ENCODE data around the gene PCDHB8. TPM values are rescaled to one million over a fixed set of nuclear protein-coding genes. Genes with fewer than 3 reads are reported as not detected.
"Not testable (repeated sequence)": the region's sequence is repeated elsewhere in the genome, so short reads cannot be mapped to it uniquely, and the experiment has no call there.

Gene PCDHB8
- total RNA-seq, 1 donor from 2014 or later = not detected

DNA sequence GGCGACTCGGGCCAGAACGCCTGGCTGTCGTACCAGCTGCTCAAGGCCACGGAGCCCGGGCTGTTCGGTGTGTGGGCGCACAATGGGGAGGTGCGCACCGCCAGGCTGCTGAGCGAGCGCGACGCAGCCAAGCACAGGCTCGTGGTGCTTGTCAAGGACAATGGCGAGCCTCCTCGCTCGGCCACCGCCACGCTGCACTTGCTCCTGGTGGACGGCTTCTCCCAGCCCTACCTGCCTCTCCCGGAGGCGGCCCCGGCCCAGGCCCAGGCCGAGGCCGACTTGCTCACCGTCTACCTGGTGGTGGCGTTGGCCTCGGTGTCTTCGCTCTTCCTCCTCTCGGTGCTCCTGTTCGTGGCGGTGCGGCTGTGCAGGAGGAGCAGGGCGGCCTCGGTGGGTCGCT is 16.7 kb downstream of the PCDHB8 start:
- not testable (repeated sequence) for H3K27ac Mint-ChIP-seq; DNase-seq (ENCODE audit: low spot score); H3K4me3 Mint-ChIP-seq; H3K27me3 Mint-ChIP-seq (ENCODE audit: insufficient read depth); H3K36me3 Mint-ChIP-seq (ENCODE audit: low read depth); H3K4me1 Mint-ChIP-seq (ENCODE audit: low read depth)
- intact Hi-C loops (cut with micrococcal nuclease) = loop anchor here (10.0 kb wide), 1 partner anchor 360 kb away; no protein-coding TSS in a partner anchor
- H3K9me3 Mint-ChIP-seq = peaks cover 52% of the 10 kb centered on the region

- H3K4me3 Mint-ChIP-seq = no peak overlapping the region
- H3K27me3 Mint-ChIP-seq (ENCODE audit: insufficient read depth) = peaks cover 5% of the 10 kb centered on the region
- H3K36me3 Mint-ChIP-seq (ENCODE audit: low read depth) = no peaks in the 10 kb centered on the region
- H3K4me1 Mint-ChIP-seq (ENCODE audit: low read depth) = no peaks in the 10 kb centered on the region
- no peak overlapping the region for H3K27ac Mint-ChIP-seq
- no peak for DNase-seq (ENCODE audit: low spot score)
- intact Hi-C loops (cut with micrococcal nuclease) = loop anchor here (10.0 kb wide), 1 partner anchor 358 kb away; no protein-coding TSS in a partner anchor
- H3K9me3 Mint-ChIP-seq = peaks cover 69% of the 10 kb centered on the region
Observed at GRCh38 chr5:141196363-141196762, 18.8 kb downstream of the PCDHB8 start.

DNA sequence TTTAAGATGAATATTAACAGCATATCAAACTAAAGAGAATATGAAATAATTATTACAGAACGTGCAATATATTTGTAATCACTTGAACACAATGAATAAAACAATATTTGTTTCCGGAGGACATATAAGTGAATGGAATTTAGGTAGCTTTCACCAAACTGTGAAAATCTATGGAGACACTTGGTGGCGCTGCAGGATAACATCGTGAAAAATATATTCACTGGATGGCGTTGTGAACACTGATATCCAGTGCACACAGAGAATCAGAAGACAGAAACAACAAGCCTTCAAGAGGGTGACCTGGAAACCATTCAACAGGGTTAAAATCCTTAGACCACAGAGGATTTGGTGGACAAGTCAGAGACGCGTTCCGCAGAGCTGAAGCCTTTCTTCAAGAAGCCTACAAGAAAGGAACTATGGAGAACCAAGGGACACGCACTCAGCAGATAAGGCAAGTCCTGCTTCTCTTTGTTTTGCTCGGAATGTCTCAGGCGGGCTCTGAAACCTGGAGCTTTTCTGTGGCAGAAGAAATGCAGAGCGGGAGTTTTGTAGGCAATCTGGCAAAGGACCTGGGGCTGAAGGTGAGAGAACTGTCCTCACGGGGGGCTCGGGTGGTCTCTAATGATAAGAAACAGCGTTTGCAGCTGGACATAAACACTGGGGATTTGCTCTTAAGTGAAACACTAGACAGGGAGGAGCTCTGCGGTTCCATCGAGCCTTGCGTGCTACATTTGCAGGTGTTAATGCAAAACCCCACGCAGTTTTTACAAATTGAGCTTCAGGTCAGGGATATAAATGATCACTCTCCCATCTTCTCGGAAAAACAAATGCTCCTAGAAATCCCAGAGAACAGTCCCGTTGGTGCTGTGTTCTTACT is 22.0 kb downstream of the PCDHB8 start, which contains the start of gene PCDHB11:
TSS of gene PCDHB11 (plus strand) at position 269 of the 877 bp plus-strand sequence. CDS start at position 417, 148 bp downstream.
- intact Hi-C loops (cut with micrococcal nuclease) = loop anchor here (10.0 kb wide), 1 partner anchor 355 kb away; no protein-coding TSS in a partner anchor
- peaks cover 2% of the 10 kb centered on the region for H3K36me3 Mint-ChIP-seq (ENCODE audit: low read depth)
- no peaks in the 10 kb centered on the region for H3K27me3 Mint-ChIP-seq (ENCODE audit: insufficient read depth)
- H3K4me1 Mint-ChIP-seq (ENCODE audit: low read depth) = no peaks in the 10 kb centered on the region
- no peak for DNase-seq (ENCODE audit: low spot score)
- no peak within 1 kb of the TSS for H3K27ac Mint-ChIP-seq
- H3K9me3 Mint-ChIP-seq = peaks cover 52% of the 10 kb centered on the region
- H3K4me3 Mint-ChIP-seq = no peak within 1 kb of the TSS

GRCh38 chr5:141201126-141201525 is 23.5 kb downstream of the PCDHB8 start:
- H3K4me1 Mint-ChIP-seq (ENCODE audit: low read depth); DNase-seq (ENCODE audit: low spot score); H3K27ac Mint-ChIP-seq; H3K36me3 Mint-ChIP-seq (ENCODE audit: low read depth); H3K27me3 Mint-ChIP-seq (ENCODE audit: insufficient read depth); intact Hi-C loops (cut with micrococcal nuclease); H3K4me3 Mint-ChIP-seq: not testable (repeated sequence)
- H3K9me3 Mint-ChIP-seq = peaks cover 48% of the 10 kb centered on the region

DNA sequence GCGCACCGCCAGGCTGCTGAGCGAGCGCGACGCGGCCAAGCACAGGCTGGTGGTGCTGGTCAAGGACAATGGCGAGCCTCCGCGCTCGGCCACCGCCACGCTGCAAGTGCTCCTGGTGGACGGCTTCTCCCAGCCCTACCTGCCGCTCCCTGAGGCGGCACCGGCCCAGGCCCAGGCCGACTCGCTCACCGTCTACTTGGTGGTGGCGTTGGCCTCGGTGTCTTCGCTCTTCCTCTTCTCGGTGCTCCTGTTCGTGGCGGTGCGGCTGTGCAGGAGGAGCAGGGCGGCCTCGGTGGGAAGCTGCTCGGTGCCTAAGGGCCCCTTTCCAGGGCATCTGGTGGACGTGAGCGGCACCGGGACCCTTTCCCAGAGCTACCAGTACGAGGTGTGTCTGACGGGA is 24.1 kb downstream of the PCDHB8 start:
- DNase-seq (ENCODE audit: low spot score); H3K4me3 Mint-ChIP-seq; intact Hi-C loops (cut with micrococcal nuclease); H3K4me1 Mint-ChIP-seq (ENCODE audit: low read depth); H3K27me3 Mint-ChIP-seq (ENCODE audit: insufficient read depth); H3K27ac Mint-ChIP-seq; H3K36me3 Mint-ChIP-seq (ENCODE audit: low read depth): not testable (repeated sequence)
- H3K9me3 Mint-ChIP-seq = peaks cover 42% of the 10 kb centered on the region

- no peaks in the 10 kb centered on the region for H3K4me1 Mint-ChIP-seq (ENCODE audit: low read depth)
- no peak within 1 kb of the TSS for H3K27ac Mint-ChIP-seq
- intact Hi-C loops (cut with micrococcal nuclease) = no loop called here
- no peaks in the 10 kb centered on the region for H3K36me3 Mint-ChIP-seq (ENCODE audit: low read depth)
- no peak for DNase-seq (ENCODE audit: low spot score)
- no peaks in the 10 kb centered on the region for H3K27me3 Mint-ChIP-seq (ENCODE audit: insufficient read depth)
- peaks cover 15% of the 10 kb centered on the region for H3K9me3 Mint-ChIP-seq
- H3K4me3 Mint-ChIP-seq = no peak within 1 kb of the TSS
Observed at GRCh38 chr5:141208478-141208877, 30.9 kb downstream of the PCDHB8 start, which contains the start of gene PCDHB12. Gene PCDHB12, plus strand, starts transcription at chr5:141208719. Its CDS starts 189 bp downstream, at chr5:141208908.

DNA sequence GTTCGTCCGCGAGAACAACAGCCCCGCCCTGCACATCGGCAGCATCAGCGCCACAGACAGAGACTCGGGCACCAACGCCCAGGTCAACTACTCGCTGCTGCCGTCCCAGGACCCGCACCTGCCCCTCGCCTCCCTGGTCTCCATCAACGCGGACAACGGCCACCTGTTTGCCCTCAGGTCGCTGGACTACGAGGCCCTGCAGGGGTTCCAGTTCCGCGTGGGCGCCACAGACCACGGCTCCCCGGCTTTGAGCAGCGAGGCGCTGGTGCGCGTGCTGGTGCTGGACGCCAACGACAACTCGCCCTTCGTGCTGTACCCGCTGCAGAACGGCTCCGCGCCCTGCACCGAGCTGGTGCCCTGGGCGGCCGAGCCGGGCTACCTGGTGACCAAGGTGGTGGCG is 32.7 kb downstream of the PCDHB8 start:
- H3K27ac Mint-ChIP-seq; H3K4me3 Mint-ChIP-seq; intact Hi-C loops (cut with micrococcal nuclease); H3K27me3 Mint-ChIP-seq (ENCODE audit: insufficient read depth); H3K36me3 Mint-ChIP-seq (ENCODE audit: low read depth); DNase-seq (ENCODE audit: low spot score); H3K4me1 Mint-ChIP-seq (ENCODE audit: low read depth): not testable (repeated sequence)
- H3K9me3 Mint-ChIP-seq = peaks cover 24% of the 10 kb centered on the region

- H3K9me3 Mint-ChIP-seq = peaks cover 24% of the 10 kb centered on the region
- H3K4me1 Mint-ChIP-seq (ENCODE audit: low read depth); H3K27ac Mint-ChIP-seq; H3K4me3 Mint-ChIP-seq; H3K36me3 Mint-ChIP-seq (ENCODE audit: low read depth); H3K27me3 Mint-ChIP-seq (ENCODE audit: insufficient read depth); intact Hi-C loops (cut with micrococcal nuclease); DNase-seq (ENCODE audit: low spot score): not testable (repeated sequence)
Observed at GRCh38 chr5:141210849-141211248, 33.3 kb downstream of the PCDHB8 start.

- H3K9me3 Mint-ChIP-seq = peaks cover 37% of the 10 kb centered on the region
- not testable (repeated sequence) for H3K36me3 Mint-ChIP-seq (ENCODE audit: low read depth); H3K4me3 Mint-ChIP-seq; H3K27me3 Mint-ChIP-seq (ENCODE audit: insufficient read depth); H3K27ac Mint-ChIP-seq; DNase-seq (ENCODE audit: low spot score); H3K4me1 Mint-ChIP-seq (ENCODE audit: low read depth)
- intact Hi-C loops (cut with micrococcal nuclease) = loop anchor here (2.0 kb wide), 1 partner anchor 35 kb away; no protein-coding TSS in a partner anchor
Observed at GRCh38 chr5:141213656-141214339, 36.2 kb downstream of the PCDHB8 start, which contains the start of gene PCDHB13. Gene PCDHB13, plus strand, starts transcription at chr5:141213919. Its CDS starts 205 bp downstream, at chr5:141214124.

DNA sequence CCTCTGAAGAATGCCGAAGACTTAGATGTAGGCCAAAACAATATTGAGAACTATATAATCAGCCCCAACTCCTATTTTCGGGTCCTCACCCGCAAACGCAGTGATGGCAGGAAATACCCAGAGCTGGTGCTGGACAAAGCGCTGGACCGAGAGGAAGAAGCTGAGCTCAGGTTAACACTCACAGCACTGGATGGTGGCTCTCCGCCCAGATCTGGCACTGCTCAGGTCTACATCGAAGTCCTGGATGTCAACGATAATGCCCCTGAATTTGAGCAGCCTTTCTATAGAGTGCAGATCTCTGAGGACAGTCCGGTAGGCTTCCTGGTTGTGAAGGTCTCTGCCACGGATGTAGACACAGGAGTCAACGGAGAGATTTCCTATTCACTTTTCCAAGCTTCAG is 37.0 kb downstream of the PCDHB8 start:
- H3K27me3 Mint-ChIP-seq (ENCODE audit: insufficient read depth); H3K4me3 Mint-ChIP-seq; DNase-seq (ENCODE audit: low spot score); H3K36me3 Mint-ChIP-seq (ENCODE audit: low read depth); H3K4me1 Mint-ChIP-seq (ENCODE audit: low read depth); H3K27ac Mint-ChIP-seq: not testable (repeated sequence)
- intact Hi-C loops (cut with micrococcal nuclease) = loop anchor here (2.0 kb wide), 1 partner anchor 36 kb away; no protein-coding TSS in a partner anchor
- H3K9me3 Mint-ChIP-seq = peaks cover 35% of the 10 kb centered on the region

DNA sequence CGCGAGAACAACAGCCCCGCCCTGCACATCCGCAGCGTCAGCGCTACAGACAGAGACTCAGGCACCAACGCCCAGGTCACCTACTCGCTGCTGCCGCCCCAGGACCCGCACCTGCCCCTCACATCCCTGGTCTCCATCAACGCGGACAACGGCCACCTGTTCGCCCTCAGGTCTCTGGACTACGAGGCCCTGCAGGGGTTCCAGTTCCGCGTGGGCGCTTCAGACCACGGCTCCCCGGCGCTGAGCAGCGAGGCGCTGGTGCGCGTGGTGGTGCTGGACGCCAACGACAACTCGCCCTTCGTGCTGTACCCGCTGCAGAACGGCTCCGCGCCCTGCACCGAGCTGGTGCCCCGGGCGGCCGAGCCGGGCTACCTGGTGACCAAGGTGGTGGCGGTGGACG is 37.9 kb downstream of the PCDHB8 start:
- H3K9me3 Mint-ChIP-seq = peaks cover 34% of the 10 kb centered on the region
- H3K4me1 Mint-ChIP-seq (ENCODE audit: low read depth); H3K4me3 Mint-ChIP-seq; H3K36me3 Mint-ChIP-seq (ENCODE audit: low read depth); H3K27me3 Mint-ChIP-seq (ENCODE audit: insufficient read depth); DNase-seq (ENCODE audit: low spot score); H3K27ac Mint-ChIP-seq: not testable (repeated sequence)
- intact Hi-C loops (cut with micrococcal nuclease) = loop anchor here (2.0 kb wide), 1 partner anchor 37 kb away; no protein-coding TSS in a partner anchor

GRCh38 chr5:141216035-141216434 is 38.4 kb downstream of the PCDHB8 start:
- intact Hi-C loops (cut with micrococcal nuclease); H3K4me3 Mint-ChIP-seq; H3K36me3 Mint-ChIP-seq (ENCODE audit: low read depth); DNase-seq (ENCODE audit: low spot score); H3K27me3 Mint-ChIP-seq (ENCODE audit: insufficient read depth); H3K4me1 Mint-ChIP-seq (ENCODE audit: low read depth); H3K27ac Mint-ChIP-seq: not testable (repeated sequence)
- H3K9me3 Mint-ChIP-seq = peaks cover 31% of the 10 kb centered on the region

Measured in activated T-helper 1 cell treated with anti-CD3 and anti-CD28 coated beads, Interleukin-12 subunit alpha, Interleukin-12 subunit beta, Interleukin-2, Interleukin-4 antibody, amounts not matched to agents 30 ng/mL and 10 ng/mL and 1 ng/mL, durations not matched to agents 14 hours and 24 hours and 36 hours (primary cell).